ENCODE results near the gene PLPP4. TPM values are rescaled to one million over a fixed set of nuclear protein-coding genes. Genes with fewer than 3 reads are reported as not detected.

The PLPP4 gene
- total RNA-seq, 2 experiments from 2014 or later: not detected

DNA sequence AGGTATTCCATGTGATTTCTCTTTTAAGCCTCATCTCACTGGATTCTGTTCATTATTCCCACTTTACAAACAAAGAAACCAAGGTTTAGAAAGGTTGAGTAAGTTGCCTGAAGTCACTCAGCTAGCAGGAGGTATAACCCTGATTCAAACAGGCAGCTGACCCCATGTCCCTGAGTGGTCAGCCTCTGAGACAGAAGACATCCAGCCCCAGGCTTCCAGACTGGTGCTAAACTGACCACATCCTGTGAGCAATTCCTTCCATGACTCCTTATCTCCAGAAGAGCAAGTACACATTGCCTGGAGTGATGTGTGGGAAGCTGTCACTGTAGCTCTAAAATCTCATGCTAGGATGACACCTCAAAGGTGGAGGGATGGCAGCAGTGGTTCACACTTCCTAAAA lies 3.7 kb downstream of the PLPP4 start:
- Mint-ChIP-seq H3K4me3 (no peak overlapping the region), H3K27ac (no peak overlapping the region), H3K36me3 (ENCODE audit: low read depth) (no peaks in the 10 kb centered on the region), H3K9me3 (no peaks in the 10 kb centered on the region), H3K4me1 (ENCODE audit: low read depth) (no peaks in the 10 kb centered on the region), H3K27me3 (peaks cover 39% of the 10 kb centered on the region)
- DNase-seq: no peak
- no peaks in the 10 kb centered on the region for H3K4me1 ChIP-seq (ENCODE audit: insufficient read depth, low read length)
- TF ChIP-seq, protein P1, sequence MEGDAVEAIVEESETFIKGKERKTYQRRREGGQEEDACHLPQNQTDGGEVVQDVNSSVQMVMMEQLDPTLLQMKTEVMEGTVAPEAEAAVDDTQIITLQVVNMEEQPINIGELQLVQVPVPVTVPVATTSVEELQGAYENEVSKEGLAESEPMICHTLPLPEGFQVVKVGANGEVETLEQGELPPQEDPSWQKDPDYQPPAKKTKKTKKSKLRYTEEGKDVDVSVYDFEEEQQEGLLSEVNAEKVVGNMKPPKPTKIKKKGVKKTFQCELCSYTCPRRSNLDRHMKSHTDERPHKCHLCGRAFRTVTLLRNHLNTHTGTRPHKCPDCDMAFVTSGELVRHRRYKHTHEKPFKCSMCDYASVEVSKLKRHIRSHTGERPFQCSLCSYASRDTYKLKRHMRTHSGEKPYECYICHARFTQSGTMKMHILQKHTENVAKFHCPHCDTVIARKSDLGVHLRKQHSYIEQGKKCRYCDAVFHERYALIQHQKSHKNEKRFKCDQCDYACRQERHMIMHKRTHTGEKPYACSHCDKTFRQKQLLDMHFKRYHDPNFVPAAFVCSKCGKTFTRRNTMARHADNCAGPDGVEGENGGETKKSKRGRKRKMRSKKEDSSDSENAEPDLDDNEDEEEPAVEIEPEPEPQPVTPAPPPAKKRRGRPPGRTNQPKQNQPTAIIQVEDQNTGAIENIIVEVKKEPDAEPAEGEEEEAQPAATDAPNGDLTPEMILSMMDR (IDR thresholded peaks at IDR 0.05): no peak
- POLR2A ChIA-PET: no interaction called here
- no peak for ATAC-seq (ENCODE audit: poor library complexity)
- H3K27ac ChIP-seq (ENCODE audit: low read depth in 1 of 2, low read length in 2 of 2): no peak overlapping the region
- peaks cover 28 to 30% of the 10 kb centered on the region in 2 experiments for H3K27me3 ChIP-seq (ENCODE audit: control insufficient read depth in 1 of 2, insufficient read depth in 2 of 2, low read length in 2 of 2)
- H3K9me3 ChIP-seq (ENCODE audit: control insufficient read depth in 1 of 2, insufficient read depth in 1 of 2, low read length in 2 of 2): peaks cover 0 to 17% of the 10 kb centered on the region in 2 experiments
- intact Hi-C loops (cut with DNase I, micrococcal nuclease): no loop called here
- CTCF ChIA-PET: no interaction called here
- H3K4me3 ChIP-seq (ENCODE audit: low read length): no peak overlapping the region
- no peaks in the 10 kb centered on the region for H3K36me3 ChIP-seq (ENCODE audit: insufficient read depth, low read length)

DNA sequence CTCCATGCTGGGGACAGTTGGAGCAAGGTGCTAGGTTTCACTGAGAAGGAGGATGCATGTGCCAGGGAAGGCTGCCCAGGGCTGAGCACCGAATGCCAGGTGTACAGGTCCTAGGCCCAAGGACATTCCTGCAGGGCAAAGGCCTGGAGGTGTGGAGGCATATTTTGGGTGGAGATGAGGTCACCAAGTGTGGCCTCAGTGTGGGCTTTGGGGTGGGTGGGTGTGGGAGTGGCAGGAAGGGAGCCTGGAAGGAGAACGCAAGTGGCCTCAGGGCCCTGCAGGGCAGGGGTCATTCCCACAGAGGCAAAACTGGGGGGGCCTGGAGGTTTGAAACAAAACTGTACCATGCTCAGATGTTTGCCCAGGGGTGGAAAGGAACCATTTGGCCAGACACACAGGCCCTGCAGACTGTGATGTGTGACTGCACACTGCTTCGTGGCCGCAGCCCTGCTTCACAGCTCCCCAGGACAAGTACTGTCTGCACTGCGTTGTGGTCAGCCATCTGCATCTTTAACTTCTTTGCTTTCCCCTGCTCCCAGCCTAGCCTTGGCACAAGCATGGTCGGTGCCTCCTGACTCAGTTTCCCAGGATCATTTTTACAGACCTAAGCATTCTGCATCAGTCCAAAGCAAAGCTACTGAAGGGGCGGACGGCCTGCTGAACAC lies 5.1 kb downstream of the PLPP4 start:
- DNase-seq (no peak), ATAC-seq (ENCODE audit: poor library complexity) (no peak)
- intact Hi-C loops (cut with DNase I, micrococcal nuclease): no loop called here

DNA sequence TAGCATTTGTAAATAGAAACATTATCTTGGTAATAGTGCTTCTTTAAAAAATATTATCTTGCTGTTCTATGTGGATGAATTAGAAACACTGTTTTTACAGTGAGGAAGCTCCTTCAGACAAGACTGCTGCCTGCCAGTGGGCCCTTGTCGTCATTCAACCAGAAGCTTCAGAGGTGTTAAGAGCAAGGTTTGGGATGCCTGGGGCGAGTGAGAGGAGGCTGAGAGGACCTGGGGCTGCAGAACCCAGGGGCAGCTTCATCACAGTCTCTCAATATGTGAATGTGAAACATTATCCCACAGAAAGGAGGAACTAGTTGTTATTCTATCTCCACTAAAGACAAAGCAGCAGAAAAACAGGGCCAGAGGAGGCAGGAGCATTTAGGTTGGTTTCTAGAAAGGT lies 8.1 kb downstream of the PLPP4 start:
- H3K4me1 ChIP-seq (ENCODE audit: insufficient read depth, low read length): no peaks in the 10 kb centered on the region
- H3K9me3 ChIP-seq (ENCODE audit: control insufficient read depth in 1 of 2, insufficient read depth in 1 of 2, low read length in 2 of 2): no peaks in the 10 kb centered on the region
- POLR2A ChIA-PET: no interaction called here
- peaks cover 0 to 2% of the 10 kb centered on the region in 2 experiments for H3K27me3 ChIP-seq (ENCODE audit: control insufficient read depth in 1 of 2, insufficient read depth in 2 of 2, low read length in 2 of 2)
- TF ChIP-seq, protein P1 (IDR thresholded peaks at IDR 0.05): no peak
- Mint-ChIP-seq H3K27ac (no peak overlapping the region), H3K9me3 (no peaks in the 10 kb centered on the region), H3K36me3 (ENCODE audit: low read depth) (no peaks in the 10 kb centered on the region), H3K4me3 (no peak overlapping the region), H3K27me3 (peaks cover 13% of the 10 kb centered on the region), H3K4me1 (ENCODE audit: low read depth) (no peaks in the 10 kb centered on the region)
- H3K36me3 ChIP-seq (ENCODE audit: insufficient read depth, low read length): no peaks in the 10 kb centered on the region
- no peak overlapping the region for H3K27ac ChIP-seq (ENCODE audit: low read depth in 1 of 2, low read length in 2 of 2)
- no peak for ATAC-seq (ENCODE audit: poor library complexity)
- no peak overlapping the region for H3K4me3 ChIP-seq (ENCODE audit: low read length)
- intact Hi-C loops (cut with DNase I, micrococcal nuclease): no loop called here
- CTCF ChIA-PET: no interaction called here
- DNase-seq: no peak

More for the DNA sequence above, 5.1 kb downstream of the PLPP4 start:
- Mint-ChIP-seq H3K4me3 (no peak overlapping the region), H3K9me3 (no peaks in the 10 kb centered on the region), H3K27me3 (peaks cover 31% of the 10 kb centered on the region), H3K27ac (no peak overlapping the region), H3K36me3 (ENCODE audit: low read depth) (no peaks in the 10 kb centered on the region), H3K4me1 (ENCODE audit: low read depth) (no peaks in the 10 kb centered on the region)
- no peaks in the 10 kb centered on the region for H3K36me3 ChIP-seq (ENCODE audit: insufficient read depth, low read length)
- H3K9me3 ChIP-seq (ENCODE audit: control insufficient read depth in 1 of 2, insufficient read depth in 1 of 2, low read length in 2 of 2): peaks cover 0 to 9% of the 10 kb centered on the region in 2 experiments
- H3K27me3 ChIP-seq (ENCODE audit: control insufficient read depth in 1 of 2, insufficient read depth in 2 of 2, low read length in 2 of 2): peaks cover 22% of the 10 kb centered on the region in 2 experiments
- H3K4me3 ChIP-seq (ENCODE audit: low read length): no peak overlapping the region
- TF ChIP-seq, protein P1 (IDR thresholded peaks at IDR 0.05): no peak
- CTCF ChIA-PET: no interaction called here
- H3K4me1 ChIP-seq (ENCODE audit: insufficient read depth, low read length): no peaks in the 10 kb centered on the region
- POLR2A ChIA-PET: no interaction called here
- no peak overlapping the region for H3K27ac ChIP-seq (ENCODE audit: low read depth in 1 of 2, low read length in 2 of 2)

Measured in CD4-positive, alpha-beta T cell (primary cell).